ENCODE measurements around the gene KRT38.

DNA sequence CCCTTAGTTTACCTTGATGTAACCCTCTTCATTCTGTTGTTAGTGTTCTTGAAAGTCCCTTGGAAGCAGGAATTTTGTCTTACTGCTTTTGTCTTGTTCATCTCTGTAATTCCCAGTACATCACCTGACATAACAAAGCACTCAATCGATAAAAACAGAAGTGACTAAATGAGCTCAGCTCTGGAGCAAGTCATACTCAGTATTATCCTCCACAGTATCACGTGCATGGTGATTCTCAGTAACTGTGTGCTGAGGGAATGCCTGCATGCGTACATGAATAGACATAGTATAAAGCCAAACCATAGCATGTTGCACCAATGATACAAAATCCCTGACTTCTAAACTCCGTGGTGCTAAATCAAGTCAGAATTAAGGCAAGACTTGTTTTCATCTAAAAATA, 7.2 kb downstream of the KRT38 start:
- TF ChIP-seq, protein P1, sequence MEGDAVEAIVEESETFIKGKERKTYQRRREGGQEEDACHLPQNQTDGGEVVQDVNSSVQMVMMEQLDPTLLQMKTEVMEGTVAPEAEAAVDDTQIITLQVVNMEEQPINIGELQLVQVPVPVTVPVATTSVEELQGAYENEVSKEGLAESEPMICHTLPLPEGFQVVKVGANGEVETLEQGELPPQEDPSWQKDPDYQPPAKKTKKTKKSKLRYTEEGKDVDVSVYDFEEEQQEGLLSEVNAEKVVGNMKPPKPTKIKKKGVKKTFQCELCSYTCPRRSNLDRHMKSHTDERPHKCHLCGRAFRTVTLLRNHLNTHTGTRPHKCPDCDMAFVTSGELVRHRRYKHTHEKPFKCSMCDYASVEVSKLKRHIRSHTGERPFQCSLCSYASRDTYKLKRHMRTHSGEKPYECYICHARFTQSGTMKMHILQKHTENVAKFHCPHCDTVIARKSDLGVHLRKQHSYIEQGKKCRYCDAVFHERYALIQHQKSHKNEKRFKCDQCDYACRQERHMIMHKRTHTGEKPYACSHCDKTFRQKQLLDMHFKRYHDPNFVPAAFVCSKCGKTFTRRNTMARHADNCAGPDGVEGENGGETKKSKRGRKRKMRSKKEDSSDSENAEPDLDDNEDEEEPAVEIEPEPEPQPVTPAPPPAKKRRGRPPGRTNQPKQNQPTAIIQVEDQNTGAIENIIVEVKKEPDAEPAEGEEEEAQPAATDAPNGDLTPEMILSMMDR (IDR thresholded peaks at IDR 0.05) = no peak
- no peak for TF ChIP-seq POLR2A (IDR thresholded peaks at IDR 0.05)
